Smooth muscle cell (in vitro differentiated cells): ENCODE measurements around the gene AGBL1. TPM values are rescaled to one million over a fixed set of nuclear protein-coding genes. Genes with fewer than 3 reads are reported as not detected.

Experiments used
- DNase-seq: peaks from one replicate; lab custom pipeline; 2025; ENCODE audit not compliant: unreplicated experiment; lab: John Stamatoyannopoulos, UW
- H2AFZ ChIP-seq: fragments of 200-600 bp; sonication (generic); 2 replicates; pipeline ENCODE4 v1.6.0; 2016; ENCODE audit warnings: antibody characterized with exemption, low read depth, mild to moderate bottlenecking
- H3F3A ChIP-seq: fragments of 200-600 bp; sonication (generic); 2 replicates; pipeline ENCODE4 v1.6.0; 2017; ENCODE audit warnings: antibody characterized with exemption, low read depth
- H3K27ac ChIP-seq: fragments of 200-600 bp; sonication (generic); 2 replicates; pipeline ENCODE4 v1.5.1; 2016; ENCODE audit warnings: low read depth, mild to moderate bottlenecking
- H3K27me3 ChIP-seq: fragments of 200-600 bp; sonication (generic); 2 replicates; pipeline ENCODE4 v1.6.1; 2016; ENCODE audit warnings: low read depth, mild to moderate bottlenecking
- H3K36me3 ChIP-seq: fragments of 200-600 bp; sonication (generic); 2 replicates; pipeline ENCODE4 v1.5.1; 2016; ENCODE audit warnings: low read depth
- H3K4me1 ChIP-seq: fragments of 200-600 bp; sonication (generic); 2 replicates; pipeline ENCODE4 v1.5.1; 2016; ENCODE audit warnings: low read depth
- H3K4me2 ChIP-seq: fragments of 200-600 bp; sonication (generic); 2 replicates; pipeline ENCODE4 v1.6.0; 2016; ENCODE audit warnings: mild to moderate bottlenecking
- H3K4me3 ChIP-seq: fragments of 200-600 bp; sonication (generic); 2 replicates; pipeline ENCODE4 v1.5.1; 2016; ENCODE audit warnings: mild to moderate bottlenecking
- H3K79me2 ChIP-seq: fragments of 200-600 bp; sonication (generic); 2 replicates; pipeline ENCODE4 v1.6.0; 2016; ENCODE audit warnings: low read depth, mild to moderate bottlenecking
- H3K9ac ChIP-seq: fragments of 200-600 bp; sonication (generic); 2 replicates; pipeline ENCODE4 v1.6.0; 2016; ENCODE audit warnings: low read depth
- H3K9me3 ChIP-seq: fragments of 200-600 bp; sonication (generic); replicated peaks from 2 replicates; pipeline ENCODE4 v1.5.1; 2016; ENCODE audit warnings: low read depth
- H4K20me1 ChIP-seq: fragments of 200-600 bp; sonication (generic); 2 replicates; pipeline ENCODE4 v1.6.0; 2016; ENCODE audit warnings: low read depth
- CTCF ChIP-seq: fragments of 200-600 bp; sonication (generic); IDR thresholded peaks from 2 replicates; pipeline ENCODE4 v1.5.1; 2017; ENCODE audit warnings: borderline replicate concordance, mild to moderate bottlenecking, antibody characterized with exemption; ENCODE audit not compliant: insufficient read depth, poor library complexity, severe bottlenecking
- WGBS: methylation state at CpG from one replicate; pipeline ENCODE4 v1.1.7; 2016; ENCODE audit warnings: low lambda C conversion rate; 5-methylcytosine and 5-hydroxymethylcytosine counted together
- polyA plus RNA-seq: library from polyadenylated mRNA; unstranded; fragments of >200 nt; fragmentation: Nextera tagmentation; extraction: Ambion mirVana; gene quantifications from 2 replicates; pipeline ENCODE4 v1.2.1, GENCODE V29; 2016
- total RNA-seq: library from RNA; depleted of rRNA; stranded (reverse); fragments of >200 nt; gene quantifications from 2 replicates; pipeline ENCODE4 v1.2.3, GENCODE V29; 2014

AGBL1 gene
- total and polyA plus RNA-seq, 2 experiments from 2014 or later = not detected

GRCh38 chr15:86040356-86041033, 39.2 kb upstream of the AGBL1 start:
- no peak for TF ChIP-seq CTCF
- Histone ChIP-seq H3K4me2 (no peak overlapping the region), H3K9me3 (no peaks in the 10 kb centered on the region), H3K27ac (no peak overlapping the region), H2AFZ (no peak overlapping the region), H3F3A (no peaks in the 10 kb centered on the region), H3K9ac (no peak overlapping the region), H3K4me1 (no peaks in the 10 kb centered on the region), H4K20me1 (no peaks in the 10 kb centered on the region), H3K4me3 (no peak overlapping the region), H3K36me3 (no peaks in the 10 kb centered on the region), H3K27me3 (no peaks in the 10 kb centered on the region), H3K79me2 (no peaks in the 10 kb centered on the region)
- DNase-seq = no peak
- WGBS = 79% methylated on average over 6 of the region's 6 CpGs

GRCh38 chr15:86041399-86041798, 38.3 kb upstream of the AGBL1 start:
- H3K4me1 ChIP-seq = no peaks in the 10 kb centered on the region
- WGBS = 12% methylated on average over 6 of the region's 6 CpGs
- H3K9ac ChIP-seq = no peak overlapping the region
- no peak overlapping the region for H3K4me3 ChIP-seq
- no peak for DNase-seq
- H2AFZ ChIP-seq = no peak overlapping the region
- H3K27me3 ChIP-seq = no peaks in the 10 kb centered on the region
- no peak overlapping the region for H3K27ac ChIP-seq
- H3K36me3 ChIP-seq = no peaks in the 10 kb centered on the region
- no peaks in the 10 kb centered on the region for H4K20me1 ChIP-seq
- TF ChIP-seq CTCF = no peak
- H3K9me3 ChIP-seq = no peaks in the 10 kb centered on the region
- no peaks in the 10 kb centered on the region for H3K79me2 ChIP-seq
- no peaks in the 10 kb centered on the region for H3F3A ChIP-seq
- H3K4me2 ChIP-seq = no peak overlapping the region

- no peak for TF ChIP-seq CTCF
- Histone ChIP-seq H2AFZ (no peak overlapping the region), H3K27me3 (no peaks in the 10 kb centered on the region), H3K4me3 (no peak overlapping the region), H3K9me3 (no peaks in the 10 kb centered on the region), H4K20me1 (no peaks in the 10 kb centered on the region), H3F3A (no peaks in the 10 kb centered on the region), H3K36me3 (no peaks in the 10 kb centered on the region), H3K9ac (no peak overlapping the region), H3K27ac (no peak overlapping the region), H3K4me1 (no peaks in the 10 kb centered on the region), H3K4me2 (no peak overlapping the region), H3K79me2 (no peaks in the 10 kb centered on the region)
- 95% methylated on average over 1 of the region's 1 CpG for WGBS
- DNase-seq = no peak
Measured at GRCh38 chr15:86042226-86042625, 37.4 kb upstream of the AGBL1 start.

GRCh38 chr15:86044981-86045380, 34.7 kb upstream of the AGBL1 start:
- no peak for TF ChIP-seq CTCF
- 45% methylated on average over 1 of the region's 1 CpG for WGBS

More at GRCh38 chr15:86044981-86045380, 34.7 kb upstream of the AGBL1 start:
- no peak overlapping the region for H3K27ac ChIP-seq
- DNase-seq = no peak
- no peaks in the 10 kb centered on the region for H3K36me3 ChIP-seq
- H3F3A ChIP-seq = no peaks in the 10 kb centered on the region
- no peaks in the 10 kb centered on the region for H3K9me3 ChIP-seq
- no peaks in the 10 kb centered on the region for H3K79me2 ChIP-seq
- H3K27me3 ChIP-seq = no peaks in the 10 kb centered on the region
- H4K20me1 ChIP-seq = no peaks in the 10 kb centered on the region
- no peak overlapping the region for H3K9ac ChIP-seq
- no peaks in the 10 kb centered on the region for H3K4me1 ChIP-seq
- no peak overlapping the region for H3K4me3 ChIP-seq
- H2AFZ ChIP-seq = no peak overlapping the region
- no peak overlapping the region for H3K4me2 ChIP-seq
